ENCODE measurements around the gene ZSCAN30.

ZSCAN30 gene

DNA sequence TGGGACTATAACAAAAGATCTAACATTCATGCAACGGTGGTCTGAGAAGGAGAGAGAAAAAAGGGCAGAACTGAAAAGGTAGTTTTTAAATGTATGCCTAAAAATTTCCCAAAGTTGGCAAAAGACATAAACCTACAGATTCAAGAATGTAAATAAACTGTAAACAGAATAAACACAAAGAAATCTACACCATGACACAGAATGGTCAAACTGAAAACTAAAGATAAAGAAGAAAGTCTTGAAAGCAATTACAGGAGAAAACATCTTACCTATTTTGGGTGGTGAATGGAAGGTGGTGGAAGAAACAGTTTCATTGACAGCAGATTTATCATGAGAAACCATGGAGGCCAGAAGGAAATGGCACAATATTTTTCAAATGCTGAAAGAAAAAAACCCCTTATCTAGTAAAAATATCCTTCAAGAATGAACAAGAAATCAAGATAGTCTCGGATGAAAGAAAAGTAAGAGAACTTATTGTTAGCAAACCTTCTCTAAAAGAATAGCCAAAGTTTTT lies 84.8 kb downstream of the ZSCAN30 start:
- H3K4me3 ChIP-seq (ENCODE audit: low read depth, low read length), result no peak overlapping the region
- no peak for TF ChIP-seq CTCF (IDR thresholded peaks at IDR 0.05; ENCODE audit: low read depth, low read length)

- no peak for TF ChIP-seq CTCF (IDR thresholded peaks at IDR 0.05; ENCODE audit: low read depth, low read length)
Measured at GRCh38 chr18:35203067-35203466, 87.0 kb downstream of the ZSCAN30 start.

DNA sequence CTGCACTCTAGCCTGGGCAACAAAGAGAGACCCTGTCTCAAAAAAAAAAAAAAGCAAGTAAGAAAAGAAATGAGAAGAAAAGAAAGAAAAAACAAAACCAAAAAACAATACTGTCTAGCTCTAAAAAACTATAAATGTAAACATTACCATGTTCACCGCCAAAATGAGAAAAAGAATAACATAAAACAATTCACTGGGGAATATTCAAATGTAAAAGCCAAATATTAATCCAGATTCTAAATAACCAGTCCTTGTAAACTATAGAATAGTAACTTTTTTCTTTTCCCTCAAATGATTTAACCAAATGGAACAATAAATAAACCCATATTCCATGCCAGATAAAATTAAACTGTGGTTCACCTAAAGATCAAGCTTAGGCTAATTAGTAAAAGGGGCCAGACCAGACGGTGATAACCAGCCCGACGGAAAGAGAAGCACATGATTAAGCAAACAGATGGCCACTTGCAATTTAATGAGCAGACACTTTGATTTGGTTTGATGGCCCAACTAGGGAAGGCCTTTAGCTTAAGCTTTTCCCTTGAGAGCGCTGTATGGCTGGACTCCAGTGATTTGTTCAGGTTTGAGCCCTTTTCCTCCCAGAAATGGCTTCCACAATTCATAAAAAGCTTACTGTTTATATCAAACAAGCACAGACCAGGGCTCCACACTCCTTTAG lies 88.6 kb downstream of the ZSCAN30 start:
- H3K4me3 ChIP-seq (ENCODE audit: low read depth, low read length), result no peak overlapping the region
- no peak for TF ChIP-seq CTCF (IDR thresholded peaks at IDR 0.05; ENCODE audit: low read depth, low read length)

More at GRCh38 chr18:35203067-35203466, 87.0 kb downstream of the ZSCAN30 start:
- no peak overlapping the region for H3K4me3 ChIP-seq (ENCODE audit: low read depth, low read length)
